Peyer's patch (tissue), 4 donors: Measurements from ENCODE around the gene SERPINE2. TPM values are rescaled to one million over a fixed set of nuclear protein-coding genes. Genes with fewer than 3 reads are reported as not detected.
A peak's percentile ranks its signal among the peaks of the same experiment; 100 is the strongest.

Experiments
- DNase-seq, 3 donors: peaks; one replicate each; pipeline ENCODE4 v3.0.0-alpha.2; 2017 to 2019
- H3K27ac ChIP-seq, 4 donors: fragments of 200-600 bp; sonication (generic); one replicate each; pipeline ENCODE4 v1.5.1; 2016 to 2019
- H3K27me3 ChIP-seq, 2 donors: fragments of 200-600 bp; sonication (generic); one replicate each; pipeline ENCODE4 v1.5.1; 2019
- H3K36me3 ChIP-seq, 3 donors: fragments of 200-600 bp; sonication (generic); one replicate each; pipeline ENCODE4 v1.5.1; 2016 to 2019
- H3K4me1 ChIP-seq, 4 donors: fragments of 200-600 bp; sonication (generic); one replicate each; pipeline ENCODE4 v1.5.1; 2016 to 2019
- H3K4me3 ChIP-seq, 4 donors: fragments of 200-600 bp; sonication (generic); 1 replicate in 3 of 4; 2 replicates in 1 of 4; pipeline ENCODE4 v1.5.1; 2016 to 2019; ENCODE audit warnings: mild to moderate bottlenecking in 1 of 4
- H3K9me3 ChIP-seq, 4 donors: fragments of 200-600 bp; sonication (generic); one replicate each; pipeline ENCODE4 v1.5.1; 2016 to 2019; ENCODE audit warnings: mild to moderate bottlenecking in 1 of 4
- POLR2A ChIP-seq, 2 donors: fragments of 450-650 bp; IDR thresholded peaks; one replicate each; pipeline ENCODE4 v1.5.1; 2017; ENCODE audit warnings: antibody characterized with exemption in 2 of 2, mild to moderate bottlenecking in 2 of 2, moderate library complexity in 2 of 2
- total RNA-seq, 4 donors: library from RNA; depleted of rRNA; stranded (reverse); fragments of >200 nt; gene quantifications; one replicate each; pipeline ENCODE4 v1.1.0, GENCODE V29; 2016
- TF ChIP-seq, protein P1 (sequence below), 6 experiments: fragments of 450-650 bp in 4 of 6; fragments of 200-600 bp in 2 of 6; sonication (generic) in 1 of 6; IDR thresholded peaks; one replicate each; pipeline ENCODE4 v1.5.1; 2017 to 2019; ENCODE audit warnings: antibody characterized with exemption in 6 of 6, mild to moderate bottlenecking in 3 of 6, moderate library complexity in 1 of 6

The SERPINE2 gene
- total RNA-seq, 4 donors from 2014 or later: 2.8 to 19.8 (median 15.5) TPM

DNA sequence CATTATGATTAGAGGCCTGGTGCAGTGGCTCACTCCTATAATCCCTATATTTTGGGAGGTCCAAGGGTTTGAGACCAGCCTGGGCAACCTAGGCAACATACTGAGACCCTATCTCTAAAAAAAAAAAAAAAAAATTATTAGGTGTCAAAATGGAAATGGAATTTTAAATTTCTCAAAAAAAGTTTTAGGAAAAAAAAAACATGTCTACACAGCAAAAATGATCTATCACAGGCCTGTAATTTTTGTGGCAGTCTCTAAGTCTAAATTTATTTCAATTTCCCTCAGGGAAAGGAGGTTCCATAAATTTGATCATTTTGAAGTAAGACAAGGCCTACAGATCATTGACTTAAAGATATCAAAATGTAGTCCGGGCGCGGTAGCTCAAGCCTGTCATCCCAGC lies 65.5 kb downstream of the SERPINE2 start:
- no peak for DNase-seq
- H3K4me1 ChIP-seq: no peaks in the 10 kb centered on the region
- peaks cover 0 to under 1% (median 0%) of the 10 kb centered on the region in 3 donors for H3K36me3 ChIP-seq
- TF ChIP-seq POLR2A (IDR thresholded peaks at IDR 0.05): no peak
- TF ChIP-seq, protein P1, sequence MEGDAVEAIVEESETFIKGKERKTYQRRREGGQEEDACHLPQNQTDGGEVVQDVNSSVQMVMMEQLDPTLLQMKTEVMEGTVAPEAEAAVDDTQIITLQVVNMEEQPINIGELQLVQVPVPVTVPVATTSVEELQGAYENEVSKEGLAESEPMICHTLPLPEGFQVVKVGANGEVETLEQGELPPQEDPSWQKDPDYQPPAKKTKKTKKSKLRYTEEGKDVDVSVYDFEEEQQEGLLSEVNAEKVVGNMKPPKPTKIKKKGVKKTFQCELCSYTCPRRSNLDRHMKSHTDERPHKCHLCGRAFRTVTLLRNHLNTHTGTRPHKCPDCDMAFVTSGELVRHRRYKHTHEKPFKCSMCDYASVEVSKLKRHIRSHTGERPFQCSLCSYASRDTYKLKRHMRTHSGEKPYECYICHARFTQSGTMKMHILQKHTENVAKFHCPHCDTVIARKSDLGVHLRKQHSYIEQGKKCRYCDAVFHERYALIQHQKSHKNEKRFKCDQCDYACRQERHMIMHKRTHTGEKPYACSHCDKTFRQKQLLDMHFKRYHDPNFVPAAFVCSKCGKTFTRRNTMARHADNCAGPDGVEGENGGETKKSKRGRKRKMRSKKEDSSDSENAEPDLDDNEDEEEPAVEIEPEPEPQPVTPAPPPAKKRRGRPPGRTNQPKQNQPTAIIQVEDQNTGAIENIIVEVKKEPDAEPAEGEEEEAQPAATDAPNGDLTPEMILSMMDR (IDR thresholded peaks at IDR 0.05): no peak
- no peaks in the 10 kb centered on the region for H3K27me3 ChIP-seq
- no peaks in the 10 kb centered on the region for H3K9me3 ChIP-seq
- no peak overlapping the region for H3K27ac ChIP-seq
- no peak overlapping the region for H3K4me3 ChIP-seq

DNA sequence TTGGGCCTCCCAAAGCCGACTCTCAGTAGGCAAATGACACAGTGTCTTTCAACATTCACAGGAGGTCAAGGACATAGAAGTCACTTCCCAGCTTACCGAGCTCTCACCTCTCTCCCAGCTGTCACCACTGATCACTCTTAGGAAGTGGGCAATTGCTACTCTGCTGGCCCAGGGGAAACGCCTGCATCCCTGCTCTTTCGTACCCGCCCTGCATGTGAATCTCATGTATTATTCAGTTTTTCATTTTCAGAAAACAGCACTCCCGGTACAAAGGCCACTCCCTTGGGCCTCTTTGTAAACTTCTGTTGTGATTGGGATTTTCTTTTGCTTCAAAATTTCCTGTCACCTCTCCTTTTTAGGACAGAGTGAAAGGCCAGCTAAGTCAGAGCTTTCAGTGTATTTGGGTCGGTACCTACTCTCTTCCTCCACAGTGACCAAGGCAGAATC lies 66.4 kb downstream of the SERPINE2 start:
- H3K9me3 ChIP-seq: no peaks in the 10 kb centered on the region
- no peak for DNase-seq
- no peak overlapping the region for H3K4me3 ChIP-seq
- no peak overlapping the region for H3K27ac ChIP-seq
- H3K36me3 ChIP-seq: peaks cover 0 to 10% (median 0%) of the 10 kb centered on the region in 3 donors
- no peaks in the 10 kb centered on the region for H3K27me3 ChIP-seq
- no peaks in the 10 kb centered on the region for H3K4me1 ChIP-seq
- TF ChIP-seq POLR2A (IDR thresholded peaks at IDR 0.05): no peak
- TF ChIP-seq, protein P1 (IDR thresholded peaks at IDR 0.05): no peak

GRCh38 chr2:223971731-223972130 lies 67.4 kb downstream of the SERPINE2 start:
- H3K27ac ChIP-seq: no peak overlapping the region
- no peaks in the 10 kb centered on the region for H3K9me3 ChIP-seq
- no peak overlapping the region for H3K4me3 ChIP-seq
- H3K36me3 ChIP-seq: peaks cover 0 to 19% (median 0%) of the 10 kb centered on the region in 3 donors
- H3K4me1 ChIP-seq: no peaks in the 10 kb centered on the region
- DNase-seq: no peak
- TF ChIP-seq, protein P1 (IDR thresholded peaks at IDR 0.05): no peak
- no peak for TF ChIP-seq POLR2A (IDR thresholded peaks at IDR 0.05)
- no peaks in the 10 kb centered on the region for H3K27me3 ChIP-seq

- no peaks in the 10 kb centered on the region for H3K27me3 ChIP-seq
- H3K27ac ChIP-seq: no peak overlapping the region
- no peak overlapping the region for H3K4me3 ChIP-seq
- no peaks in the 10 kb centered on the region for H3K9me3 ChIP-seq
- TF ChIP-seq POLR2A (IDR thresholded peaks at IDR 0.05): no peak
- TF ChIP-seq, protein P1 (IDR thresholded peaks at IDR 0.05): peak; percentile 90 to 97 (median 94)
- H3K4me1 ChIP-seq: no peaks in the 10 kb centered on the region
- DNase-seq: peak in 2 of 3 donors; percentile 55 to 70
- peaks cover 0 to 29% (median 0%) of the 10 kb centered on the region in 3 donors for H3K36me3 ChIP-seq
Observed at GRCh38 chr2:223970343-223971128, 68.5 kb downstream of the SERPINE2 start.

- no peak overlapping the region for H3K4me3 ChIP-seq
- H3K4me1 ChIP-seq: no peaks in the 10 kb centered on the region
- peaks cover 0 to 36% (median 0%) of the 10 kb centered on the region in 3 donors for H3K36me3 ChIP-seq
- DNase-seq: no peak
- no peak overlapping the region for H3K27ac ChIP-seq
- no peaks in the 10 kb centered on the region for H3K9me3 ChIP-seq
- no peaks in the 10 kb centered on the region for H3K27me3 ChIP-seq
- no peak for TF ChIP-seq POLR2A (IDR thresholded peaks at IDR 0.05)
- TF ChIP-seq, protein P1 (IDR thresholded peaks at IDR 0.05): no peak
Observed at GRCh38 chr2:223969856-223970255, 69.2 kb downstream of the SERPINE2 start.
